Transverse colon (tissue), 4 donors: ENCODE results near the gene DDX1.
"Not testable (repeated sequence)": the region's sequence is repeated elsewhere in the genome, so short reads cannot be mapped to it uniquely, and the experiment has no call there.

Experiments used
- CTCF ChIP-seq, 5 experiments: fragments of 200-600 bp in 3 of 5; fragments of 450-650 bp in 2 of 5; sonication (generic) in 3 of 5; IDR thresholded peaks; 1 replicate in 2 of 5; 2 replicates in 3 of 5; pipeline ENCODE4 v1.5.1; 2016 to 2017; ENCODE audit warnings: antibody characterized with exemption in 5 of 5, inconsistent platforms in 3 of 5, mild to moderate bottlenecking in 2 of 5, moderate library complexity in 1 of 5
- EP300 ChIP-seq: sonication (generic); formaldehyde crosslinking; IDR thresholded peaks from one replicate; pipeline ENCODE4 v1.6.1; 2017; ENCODE audit warnings: antibody characterized with exemption, low read depth
- POLR2A ChIP-seq: fragments of 450-650 bp; IDR thresholded peaks from one replicate; pipeline ENCODE4 v1.6.1; 2016; ENCODE audit warnings: antibody characterized with exemption, mild to moderate bottlenecking, moderate library complexity
- POLR2AphosphoS5 ChIP-seq, 3 donors: sonication (generic); formaldehyde crosslinking; IDR thresholded peaks; one replicate each; pipeline ENCODE4 v1.6.1; 2016; ENCODE audit warnings: antibody characterized with exemption in 3 of 3

GRCh38 chr2:15542269-15542668, 49.4 kb upstream of the DDX1 start:
- not testable (repeated sequence) for TF ChIP-seq EP300; CTCF (IDR thresholded peaks at IDR 0.05); POLR2AphosphoS5 (IDR thresholded peaks at IDR 0.05); POLR2A
